ENCODE data around the gene SMC1A.

- TF ChIP-seq CTCF (IDR thresholded peaks at IDR 0.05) (no peak), POLR2AphosphoS5 (IDR thresholded peaks at IDR 0.05) (no peak), EP300 (IDR thresholded peaks at IDR 0.05) (no peak), POLR2A (IDR thresholded peaks at IDR 0.05; ENCODE audit: low read depth) (no peak)
These were observed 725 bp downstream of the SMC1A start for GRCh38 chrX:53421772-53422085.

Data from esophagus muscularis mucosa (tissue), 4 donors.